Mesenchymal stem cell (in vitro differentiated cells and primary cell): ENCODE data around the gene PRCC.
"Not testable (repeated sequence)": the region's sequence is repeated elsewhere in the genome, so short reads cannot be mapped to it uniquely, and the experiment has no call there.

Experiments used
- DNase-seq: peaks from one replicate; pipeline ENCODE4 v3.0.0-alpha.2; 2013
- H2AFZ ChIP-seq: one replicate; pipeline ENCODE4 v1.6.1; 2013; ENCODE audit warnings: low read depth, mild to moderate bottlenecking, control low read depth, inconsistent platforms, low read length, moderate library complexity
- H2AK5ac ChIP-seq: 2 replicates; pipeline ENCODE4 v1.6.1; 2013; ENCODE audit warnings: low read length, moderate library complexity, mild to moderate bottlenecking, inconsistent platforms; ENCODE audit not compliant: severe bottlenecking
- H2BK120ac ChIP-seq: one replicate; pipeline ENCODE4 v1.6.1; 2013; ENCODE audit warnings: low read depth, mild to moderate bottlenecking, inconsistent platforms, low read length, moderate library complexity
- H2BK12ac ChIP-seq, 2 experiments: one replicate each; pipeline ENCODE4 v1.6.1; 2013; ENCODE audit warnings: inconsistent platforms in 2 of 2, low read length in 2 of 2, mild to moderate bottlenecking in 2 of 2, moderate library complexity in 2 of 2, control low read depth in 1 of 2
- H2BK15ac ChIP-seq: one replicate; pipeline ENCODE4 v1.6.1; 2013; ENCODE audit warnings: mild to moderate bottlenecking, low read depth, inconsistent platforms; ENCODE audit not compliant: poor library complexity, severe bottlenecking
- H2BK5ac ChIP-seq: 2 replicates; pipeline ENCODE4 v1.6.1; 2013; ENCODE audit warnings: low read depth, mild to moderate bottlenecking, low read length, control low read depth, inconsistent platforms; ENCODE audit not compliant: poor library complexity, severe bottlenecking
- H3K14ac ChIP-seq, 2 experiments: one replicate each; pipeline ENCODE4 v1.6.1; 2013; ENCODE audit warnings: inconsistent platforms in 2 of 2, low read length in 2 of 2, control low read depth in 1 of 2, mild to moderate bottlenecking in 1 of 2, moderate library complexity in 1 of 2
- H3K18ac ChIP-seq, 2 experiments: one replicate each; pipeline ENCODE4 v1.6.1; 2013; ENCODE audit warnings: inconsistent platforms in 2 of 2, low read length in 2 of 2, control low read depth in 1 of 2, low read depth in 1 of 2, mild to moderate bottlenecking in 1 of 2
- H3K23ac ChIP-seq, 2 experiments: one replicate each; pipeline ENCODE4 v1.6.1; 2013; ENCODE audit warnings: inconsistent platforms in 2 of 2, low read length in 2 of 2, mild to moderate bottlenecking in 2 of 2, moderate library complexity in 2 of 2, control low read depth in 1 of 2
- H3K27ac ChIP-seq: 2 replicates; pipeline ENCODE4 v1.5.1; 2013; ENCODE audit warnings: mild to moderate bottlenecking, moderate library complexity, low read length, control low read depth, inconsistent platforms; ENCODE audit not compliant: poor library complexity, severe bottlenecking
- H3K27me3 ChIP-seq, 2 experiments: 2 replicates each; pipeline versions ENCODE4 v1.6.1 to v1.7.0; 2013; ENCODE audit warnings: low read length in 2 of 2, mild to moderate bottlenecking in 2 of 2, moderate library complexity in 2 of 2, control low read depth in 1 of 2, inconsistent platforms in 1 of 2; ENCODE audit not compliant: control insufficient read depth in 1 of 2, insufficient read depth in 1 of 2
- H3K36me3 ChIP-seq, 2 experiments: 2 replicates each; pipeline versions ENCODE4 v1.6.1 to v1.7.0; 2013; ENCODE audit warnings: low read length in 2 of 2, control low read depth in 1 of 2, inconsistent platforms in 1 of 2, low read depth in 1 of 2, mild to moderate bottlenecking in 1 of 2; ENCODE audit not compliant: insufficient read depth in 2 of 2, control insufficient read depth in 1 of 2
- H3K4ac ChIP-seq, 2 experiments: one replicate each; pipeline ENCODE4 v1.6.1; 2013; ENCODE audit warnings: inconsistent platforms in 2 of 2, low read length in 2 of 2, mild to moderate bottlenecking in 2 of 2, moderate library complexity in 2 of 2, control low read depth in 1 of 2, low read depth in 1 of 2
- H3K4me1 ChIP-seq: 2 replicates; pipeline ENCODE4 v1.6.1; 2013; ENCODE audit warnings: low read depth, low read length, control low read depth; ENCODE audit not compliant: control insufficient read depth, insufficient read depth
- H3K4me2 ChIP-seq: 2 replicates; pipeline ENCODE4 v1.6.1; 2013; ENCODE audit warnings: low read length, mild to moderate bottlenecking, inconsistent platforms; ENCODE audit not compliant: poor library complexity, severe bottlenecking
- H3K4me3 ChIP-seq, 2 experiments: 2 replicates each; pipeline versions ENCODE4 v1.5.1 to v1.7.0; 2013; ENCODE audit warnings: low read length in 2 of 2, mild to moderate bottlenecking in 2 of 2, control low read depth in 1 of 2, low read depth in 1 of 2; ENCODE audit not compliant: insufficient read depth in 1 of 2
- H3K79me1 ChIP-seq: replicated peaks from 2 replicates; pipeline ENCODE4 v1.6.1; 2013; ENCODE audit warnings: mild to moderate bottlenecking, control low read depth, low read length, inconsistent platforms; ENCODE audit not compliant: poor library complexity, severe bottlenecking
- H3K9ac ChIP-seq: 2 replicates; pipeline ENCODE4 v1.7.0; 2013; ENCODE audit warnings: mild to moderate bottlenecking, low read length, moderate library complexity
- H3K9me3 ChIP-seq: 2 replicates; pipeline ENCODE4 v1.7.0; 2013; ENCODE audit warnings: mild to moderate bottlenecking, low read length; ENCODE audit not compliant: control insufficient read depth
- H4K8ac ChIP-seq: one replicate; pipeline ENCODE4 v1.6.1; 2013; ENCODE audit warnings: inconsistent platforms, mild to moderate bottlenecking, low read length, moderate library complexity
- H4K91ac ChIP-seq: one replicate; pipeline ENCODE4 v1.6.1; 2013; ENCODE audit warnings: mild to moderate bottlenecking, low read length, inconsistent platforms
- WGBS: methylation state at CpG from one replicate; pipeline ENCODE4 v1.1.7; 2013; ENCODE audit warnings: mixed read lengths; 5-methylcytosine and 5-hydroxymethylcytosine counted together

The PRCC gene

GRCh38 chr1:156765136-156765535 is 2.2 kb upstream of the PRCC start:
- not testable (repeated sequence) for DNase-seq

GRCh38 chr1:156765666-156766065 is 1.7 kb upstream of the PRCC start:
- Histone ChIP-seq H2AFZ (no peak overlapping the region), H2BK5ac (no peak overlapping the region), H3K9ac (peak overlapping the region; percentile 97), H3K27ac (no peak overlapping the region), H3K4ac (no peak overlapping the region), H2BK120ac (no peak overlapping the region), H3K14ac (no peak overlapping the region), H3K79me1 (peaks cover 4% of the 10 kb centered on the region), H3K18ac (no peak overlapping the region), H3K36me3 (peaks cover 3 to 9% of the 10 kb centered on the region in 2 experiments), H3K4me2 (no peak overlapping the region), H2BK12ac (no peak overlapping the region), H2AK5ac (no peak overlapping the region), H3K9me3 (no peaks in the 10 kb centered on the region), H3K23ac (no peak overlapping the region), H4K91ac (no peak overlapping the region), H3K4me1 (peaks cover 7% of the 10 kb centered on the region), H3K27me3 (no peaks in the 10 kb centered on the region), H2BK15ac (no peak overlapping the region), H3K4me3 (peak overlapping the region in 1 of 2 experiments; percentile 91), H4K8ac (peak overlapping the region; percentile 17)
- WGBS = 98% methylated on average over 5 of the region's 5 CpGs
- no peak for DNase-seq

More at GRCh38 chr1:156765136-156765535, 2.2 kb upstream of the PRCC start:
- 97% methylated on average over 14 of the region's 15 CpGs for WGBS
- not testable (repeated sequence) for H4K91ac ChIP-seq, H3K79me1 ChIP-seq, H3K18ac ChIP-seq, H3K23ac ChIP-seq, H2BK5ac ChIP-seq, H3K27me3 ChIP-seq, H3K27ac ChIP-seq, H2BK120ac ChIP-seq, H3K4me3 ChIP-seq, H3K9me3 ChIP-seq, H3K36me3 ChIP-seq, H3K4me2 ChIP-seq, H3K14ac ChIP-seq, H4K8ac ChIP-seq, H2BK15ac ChIP-seq, H2AK5ac ChIP-seq, H2AFZ ChIP-seq, H3K9ac ChIP-seq, H3K4me1 ChIP-seq, H2BK12ac ChIP-seq, H3K4ac ChIP-seq

DNA sequence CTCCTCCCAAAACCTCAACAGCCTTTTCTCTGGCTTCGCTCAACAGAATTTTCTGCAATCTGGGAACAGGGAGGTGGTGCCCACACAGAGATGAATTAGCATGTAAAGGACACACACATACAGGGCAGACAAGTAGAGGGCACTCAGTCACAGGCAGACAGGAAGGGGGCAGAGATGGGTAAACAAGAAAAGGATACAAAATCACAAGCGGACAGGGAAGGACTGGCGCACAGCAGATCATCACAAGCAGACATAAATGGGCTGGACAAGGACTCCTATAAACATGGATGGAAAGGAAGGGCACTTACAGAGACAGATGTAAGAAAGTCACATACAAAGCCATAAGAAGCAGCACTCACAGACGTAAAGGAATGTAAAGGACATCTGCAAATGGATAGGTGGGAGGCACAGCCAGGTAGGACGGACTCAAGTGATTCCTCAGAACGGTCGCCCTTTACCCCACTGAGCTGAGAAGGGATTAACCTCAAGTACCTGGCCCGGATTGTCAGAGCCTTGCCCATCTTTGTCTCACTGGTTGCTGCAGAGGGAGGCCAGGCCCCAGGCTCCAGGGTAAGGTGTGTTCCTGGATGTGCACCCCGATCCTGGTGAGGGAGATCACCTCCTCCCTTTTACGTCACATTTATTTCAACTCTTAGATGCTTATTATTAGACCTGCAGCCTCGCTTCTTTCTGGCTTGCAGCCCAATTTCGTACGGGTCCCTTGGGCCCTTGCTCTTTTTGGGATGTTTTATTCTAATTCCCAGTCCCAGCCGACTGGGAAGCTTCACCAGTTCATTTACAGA is 836 bp upstream of the PRCC start:
- Histone ChIP-seq H3K79me1 (peaks cover 7% of the 10 kb centered on the region), H3K18ac (peak overlapping the region; percentile 85 to 87), H3K4ac (peak overlapping the region; percentile 69 to 96), H3K14ac (peak overlapping the region in 1 of 2 experiments; percentile 7), H2AK5ac (peak overlapping the region; percentile 30), H4K8ac (peak overlapping the region; percentile 94), H4K91ac (peak overlapping the region; percentile 34), H3K4me2 (peak overlapping the region; percentile 76), H3K23ac (no peak overlapping the region), H3K27me3 (no peaks in the 10 kb centered on the region), H3K9me3 (no peaks in the 10 kb centered on the region), H2BK15ac (no peak overlapping the region), H3K4me3 (peak overlapping the region in 1 of 2 experiments; percentile 91), H3K36me3 (peaks cover 9 to 18% of the 10 kb centered on the region in 2 experiments), H2BK12ac (peak overlapping the region in 1 of 2 experiments; percentile 7), H2BK5ac (no peak overlapping the region), H2AFZ (peak overlapping the region; percentile 90), H3K4me1 (peaks cover 7% of the 10 kb centered on the region), H3K27ac (peak overlapping the region; percentile 56), H3K9ac (peak overlapping the region; percentile 97), H2BK120ac (no peak overlapping the region)
- 27% methylated on average over 14 of the region's 14 CpGs for WGBS
- peak; percentile 18 for DNase-seq

DNA sequence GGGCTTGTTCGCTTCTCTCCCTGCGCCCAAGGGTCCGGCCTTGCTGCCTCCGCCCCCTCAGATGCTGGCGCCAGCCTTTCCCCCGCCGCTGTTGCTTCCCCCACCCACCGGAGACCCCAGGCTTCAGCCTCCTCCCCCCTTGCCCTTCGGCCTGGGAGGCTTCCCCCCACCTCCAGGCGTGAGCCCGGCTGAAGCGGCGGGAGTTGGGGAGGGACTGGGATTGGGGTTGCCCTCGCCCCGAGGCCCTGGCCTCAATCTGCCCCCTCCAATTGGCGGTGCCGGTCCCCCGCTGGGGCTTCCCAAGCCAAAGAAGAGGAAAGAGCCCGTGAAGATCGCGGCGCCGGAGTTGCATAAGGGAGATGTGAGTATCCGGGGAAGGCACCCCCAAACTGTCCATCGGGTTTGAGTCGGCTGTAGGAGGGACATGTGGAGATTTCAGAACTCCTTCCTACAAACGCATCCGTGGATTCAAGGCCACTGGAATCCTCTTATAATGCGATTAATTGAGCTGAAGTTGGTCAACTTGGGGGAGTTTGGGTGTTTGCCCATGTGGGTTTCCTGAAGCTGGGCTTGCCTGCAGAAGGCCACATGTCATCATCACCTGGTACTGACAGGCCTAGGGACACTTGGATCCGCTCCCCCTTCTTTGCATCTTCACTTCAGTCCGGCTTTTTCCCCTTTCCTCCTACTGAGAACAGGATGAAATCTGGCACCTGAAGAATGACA is 707 bp downstream of the PRCC start:
- H3K4me2 ChIP-seq = peak overlapping the region; percentile 85
- H2BK12ac ChIP-seq = peak overlapping the region in 1 of 2 experiments; percentile 47
- peak overlapping the region; percentile 97 for H3K9ac ChIP-seq
- H3K27ac ChIP-seq = peak overlapping the region; percentile 81
- H3K18ac ChIP-seq = peak overlapping the region; percentile 85 to 94
- no peak overlapping the region for H2AFZ ChIP-seq
- peak overlapping the region; percentile 85 to 88 for H3K4ac ChIP-seq
- peaks cover 9% of the 10 kb centered on the region for H3K79me1 ChIP-seq
- H3K23ac ChIP-seq = peak overlapping the region in 1 of 2 experiments; percentile 75
- H2BK5ac ChIP-seq = peak overlapping the region; percentile 87
- H3K4me1 ChIP-seq = peaks cover 7% of the 10 kb centered on the region
- peak; percentile 41 for DNase-seq
- H3K14ac ChIP-seq = peak overlapping the region in 1 of 2 experiments; percentile 96
- H4K8ac ChIP-seq = peak overlapping the region; percentile 91
- peak overlapping the region; percentile 95 for H4K91ac ChIP-seq
- no peaks in the 10 kb centered on the region for H3K27me3 ChIP-seq
- H2BK120ac ChIP-seq = peak overlapping the region; percentile 52
- WGBS = under 1% methylated on average over 22 of the region's 31 CpGs
- H2BK15ac ChIP-seq = no peak overlapping the region
- H3K36me3 ChIP-seq = peaks cover 9 to 26% of the 10 kb centered on the region in 2 experiments
- no peaks in the 10 kb centered on the region for H3K9me3 ChIP-seq
- peak overlapping the region; percentile 86 to 91 for H3K4me3 ChIP-seq
- H2AK5ac ChIP-seq = peak overlapping the region; percentile 84
